ENCODE data around the gene FKBP4. TPM values are rescaled to one million over a fixed set of nuclear protein-coding genes. Genes with fewer than 3 reads are reported as not detected.
A peak's percentile ranks its signal among the peaks of the same experiment; 100 is the strongest.

FKBP4 gene
- total and polyA plus RNA-seq, 12 donors, result 18.9 to 110 (median 44.3) TPM

DNA sequence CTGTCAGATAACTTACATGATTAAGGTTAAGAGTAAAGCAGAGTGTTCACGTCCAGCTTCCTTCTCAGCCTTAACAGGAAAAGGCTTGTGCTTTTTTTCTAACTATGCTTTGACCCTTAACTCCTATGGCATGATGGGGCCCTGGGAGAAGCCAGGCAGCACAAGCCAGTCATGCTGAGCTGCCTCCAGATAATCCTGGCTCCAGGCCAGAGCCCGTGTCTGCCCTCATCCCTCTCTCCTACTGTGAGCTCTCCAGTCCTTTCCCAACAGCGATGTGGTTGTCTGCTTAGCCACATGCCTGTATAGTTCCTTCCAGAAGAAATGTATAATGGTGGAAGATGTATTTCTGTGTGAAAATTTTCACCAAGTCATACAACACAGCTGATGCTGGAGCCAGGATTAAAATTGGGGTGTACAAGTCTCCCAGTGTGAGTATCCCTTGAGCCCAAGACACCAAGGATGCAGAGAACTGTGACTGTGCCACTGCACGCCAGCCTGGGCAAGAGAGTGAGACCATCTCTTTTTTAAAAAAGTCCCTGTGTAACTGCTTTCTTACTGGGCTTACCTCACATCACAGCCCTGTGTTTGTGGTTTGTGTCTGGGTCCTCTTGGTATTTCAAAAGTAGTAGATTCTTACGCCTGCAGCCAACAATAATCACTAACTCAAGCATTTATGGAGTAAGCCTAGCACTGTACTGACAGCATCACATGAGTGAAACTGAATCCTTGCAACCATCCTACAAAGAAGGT, 9.8 kb downstream of the FKBP4 start:
- H3K4me3 ChIP-seq, result no peak overlapping the region
- H3K27me3 ChIP-seq, result no peaks in the 10 kb centered on the region
- intact Hi-C loops (cut with DNase I), result no loop called here
- peak overlapping the region in 2 of 5 donors; percentile 18 to 55 for H3K27ac ChIP-seq
- H3K4me1 ChIP-seq (replicated peaks in 1 of 2), result no peaks in the 10 kb centered on the region
- peak in 6 of 7 donors; percentile 65 to 81 (median 78) for DNase-seq
- H3K9me3 ChIP-seq (replicated peaks in 1 of 3), result no peaks in the 10 kb centered on the region
- H3K36me3 ChIP-seq (replicated peaks in 1 of 2), result peaks cover 0 to 57% of the 10 kb centered on the region in 2 donors
- WGBS, 4 donors, result 49 to 54% (median 52%) methylated on average over 5 of the region's 5 CpGs
- TF ChIP-seq, protein P1, sequence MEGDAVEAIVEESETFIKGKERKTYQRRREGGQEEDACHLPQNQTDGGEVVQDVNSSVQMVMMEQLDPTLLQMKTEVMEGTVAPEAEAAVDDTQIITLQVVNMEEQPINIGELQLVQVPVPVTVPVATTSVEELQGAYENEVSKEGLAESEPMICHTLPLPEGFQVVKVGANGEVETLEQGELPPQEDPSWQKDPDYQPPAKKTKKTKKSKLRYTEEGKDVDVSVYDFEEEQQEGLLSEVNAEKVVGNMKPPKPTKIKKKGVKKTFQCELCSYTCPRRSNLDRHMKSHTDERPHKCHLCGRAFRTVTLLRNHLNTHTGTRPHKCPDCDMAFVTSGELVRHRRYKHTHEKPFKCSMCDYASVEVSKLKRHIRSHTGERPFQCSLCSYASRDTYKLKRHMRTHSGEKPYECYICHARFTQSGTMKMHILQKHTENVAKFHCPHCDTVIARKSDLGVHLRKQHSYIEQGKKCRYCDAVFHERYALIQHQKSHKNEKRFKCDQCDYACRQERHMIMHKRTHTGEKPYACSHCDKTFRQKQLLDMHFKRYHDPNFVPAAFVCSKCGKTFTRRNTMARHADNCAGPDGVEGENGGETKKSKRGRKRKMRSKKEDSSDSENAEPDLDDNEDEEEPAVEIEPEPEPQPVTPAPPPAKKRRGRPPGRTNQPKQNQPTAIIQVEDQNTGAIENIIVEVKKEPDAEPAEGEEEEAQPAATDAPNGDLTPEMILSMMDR (IDR thresholded peaks at IDR 0.05), result no peak

DNA sequence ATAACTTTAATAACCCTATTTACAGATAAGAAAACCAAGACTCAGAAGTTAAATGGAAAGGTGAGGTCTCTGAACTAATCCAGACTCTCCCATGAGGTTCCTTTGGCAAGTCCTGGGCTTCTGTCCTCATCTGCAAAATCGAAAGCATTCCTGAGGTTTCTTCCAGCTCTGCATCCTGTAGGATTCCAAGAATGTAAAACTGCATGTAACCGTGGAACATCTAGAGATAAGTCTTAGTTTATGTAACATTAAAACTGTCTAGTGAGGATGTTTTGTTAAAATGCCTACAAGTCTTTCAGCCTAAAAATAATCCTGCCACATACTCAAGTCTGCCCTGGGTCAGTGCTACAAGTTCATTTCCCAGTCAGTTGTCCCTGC, 10.4 kb downstream of the FKBP4 start:
- Histone ChIP-seq H3K4me3 (no peak overlapping the region), H3K36me3 (replicated peaks in 1 of 2) (peaks cover 0 to 51% of the 10 kb centered on the region in 2 donors), H3K4me1 (replicated peaks in 1 of 2) (no peaks in the 10 kb centered on the region), H3K27ac (peak overlapping the region in 2 of 5 donors; percentile 18 to 19), H3K9me3 (replicated peaks in 1 of 3) (no peaks in the 10 kb centered on the region), H3K27me3 (no peaks in the 10 kb centered on the region)
- no peak for DNase-seq
- no peak for TF ChIP-seq POLR2A (IDR thresholded peaks at IDR 0.05)
- TF ChIP-seq, protein P1 (IDR thresholded peaks at IDR 0.05), result no peak
- WGBS, 4 donors, result 40 to 76% (median 56%) methylated on average over 2 of the region's 2 CpGs
- intact Hi-C loops (cut with DNase I), result no loop called here

GRCh38 chr12:2806700-2807099, 11.9 kb downstream of the FKBP4 start:
- intact Hi-C loops (cut with DNase I), result no loop called here

GRCh38 chr12:2811801-2812200, 17.0 kb downstream of the FKBP4 start:
- intact Hi-C loops (cut with DNase I), result no loop called here
- H3K27ac ChIP-seq, result peak overlapping the region in 2 of 5 donors; percentile 97 to 99
- no peak for DNase-seq
- H3K36me3 ChIP-seq (replicated peaks in 1 of 2), result no peaks in the 10 kb centered on the region
- H3K4me1 ChIP-seq (replicated peaks in 1 of 2), result peaks cover 12 to 19% of the 10 kb centered on the region in 2 donors
- TF ChIP-seq POLR2A (IDR thresholded peaks at IDR 0.05), result no peak
- TF ChIP-seq, protein P1 (IDR thresholded peaks at IDR 0.05), result no peak
- H3K27me3 ChIP-seq, result no peaks in the 10 kb centered on the region
- WGBS, 4 donors, result 73 to 78% (median 76%) methylated on average over 5 of the region's 5 CpGs
- peak overlapping the region in 2 of 4 donors; percentile 80 to 81 for H3K4me3 ChIP-seq
- H3K9me3 ChIP-seq (replicated peaks in 1 of 3), result no peaks in the 10 kb centered on the region

More at GRCh38 chr12:2806700-2807099, 11.9 kb downstream of the FKBP4 start:
- Histone ChIP-seq H3K4me1 (replicated peaks in 1 of 2) (peaks cover 0 to 3% of the 10 kb centered on the region in 2 donors), H3K27me3 (no peaks in the 10 kb centered on the region), H3K27ac (no peak overlapping the region), H3K9me3 (replicated peaks in 1 of 3) (no peaks in the 10 kb centered on the region), H3K4me3 (no peak overlapping the region), H3K36me3 (replicated peaks in 1 of 2) (peaks cover 0 to 35% of the 10 kb centered on the region in 2 donors)
- no peak for DNase-seq
- TF ChIP-seq POLR2A (IDR thresholded peaks at IDR 0.05), result no peak
- TF ChIP-seq, protein P1 (IDR thresholded peaks at IDR 0.05), result no peak
- WGBS, 4 donors, result 82 to 92% (median 88%) methylated on average over 6 of the region's 6 CpGs

Measured in adrenal gland (tissue), 12 donors.